ENCODE measurements around the gene TMEM143. TPM values are rescaled to one million over a fixed set of nuclear protein-coding genes. Genes with fewer than 3 reads are reported as not detected.

The TMEM143 gene
- total RNA-seq, result 10 to 100 TPM; 10.9 to 12.3 TPM
- 1 to 10 TPM; 4.1 to 7.6 TPM for polyA plus RNA-seq
- long read RNA-seq, donor 1, partial matches to known transcripts, result 0 of 1 reads
- long read RNA-seq, donor 1, other reads (novel, unspliced or antisense), result 0 of 1 reads
- long read RNA-seq, donor 2, result 0 reads
- long read RNA-seq, donor 3, partial matches to known transcripts, result 0 of 1 reads
- long read RNA-seq, donor 3, other reads (novel, unspliced or antisense), result 0 of 1 reads
- long read RNA-seq, donor 4, result 0 reads
- long read RNA-seq, donor 5, partial matches to known transcripts, result 0 of 1 reads
- long read RNA-seq, donor 5, other reads (novel, unspliced or antisense), result 0 of 1 reads

GRCh38 chr19:48363810-48364597 lies at the start of gene TMEM143, which contains the start of gene SYNGR4:
TSS of gene TMEM143 (minus strand) at chr19:48363940. CDS start at chr19:48363920, 20 bp downstream.
TSS of gene SYNGR4 (plus strand) at chr19:48364367. CDS start at chr19:48365843, 1,476 bp downstream.
- DNase-seq, result peak; percentile 100
- TF ChIP-seq CTCF (IDR thresholded peaks at IDR 0.05; ENCODE audit: control extremely low read depth, extremely low read depth), result no peak
- 0% methylated on average over 59 of the region's 59 CpGs for WGBS, 2 donors
- Histone ChIP-seq H3K4me1 (ENCODE audit: control insufficient read depth in 5 of 5, insufficient read depth in 5 of 5, low read length in 5 of 5) (peaks cover 0 to 9% (median 2%) of the 10 kb centered on the region in 5 donors), H3K27me3 (ENCODE audit: control insufficient read depth in 3 of 3, insufficient read depth in 3 of 3, low read length in 2 of 3) (no peaks in the 10 kb centered on the region), H3K9ac (ENCODE audit: insufficient read depth in 1 of 2, low read length in 2 of 2) (peak within 1 kb of the TSS; percentile 29 to 91), H3K27ac (ENCODE audit: low read depth in 1 of 2, low read length in 1 of 2) (peak within 1 kb of the TSS; percentile 91 to 95), H3K9me3 (ENCODE audit: control insufficient read depth in 4 of 4, insufficient read depth in 3 of 4, low read length in 3 of 4) (no peaks in the 10 kb centered on the region), H3K4me3 (peak within 1 kb of the TSS; percentile 38), H3K36me3 (ENCODE audit: control insufficient read depth in 4 of 4, insufficient read depth in 4 of 4, low read length in 4 of 4) (peaks cover 0 to 2% (median 0%) of the 10 kb centered on the region in 4 donors)
- peak; percentile 95 for ATAC-seq (ENCODE audit: insufficient read depth, low FRiP score)

GRCh38 chr19:48405850-48406249 lies 42.1 kb upstream of the TMEM143 start:
- ATAC-seq (ENCODE audit: insufficient read depth, low FRiP score), result no peak
- H3K9ac ChIP-seq (ENCODE audit: insufficient read depth in 1 of 2, low read length in 2 of 2), result no peak overlapping the region
- H3K36me3 ChIP-seq (ENCODE audit: control insufficient read depth in 4 of 4, insufficient read depth in 4 of 4, low read length in 4 of 4), result no peaks in the 10 kb centered on the region
- H3K27me3 ChIP-seq (ENCODE audit: control insufficient read depth in 3 of 3, insufficient read depth in 3 of 3, low read length in 2 of 3), result peaks cover 0 to 4% (median 0%) of the 10 kb centered on the region in 3 donors
- no peak for DNase-seq
- no peak overlapping the region for H3K4me3 ChIP-seq
- no peak for TF ChIP-seq CTCF (IDR thresholded peaks at IDR 0.05; ENCODE audit: control extremely low read depth, extremely low read depth)
- H3K9me3 ChIP-seq (ENCODE audit: control insufficient read depth in 4 of 4, insufficient read depth in 3 of 4, low read length in 3 of 4), result peaks cover 0 to 7% (median 0%) of the 10 kb centered on the region in 4 donors
- WGBS, 2 donors, result 78 to 82% methylated on average over 13 of the region's 13 CpGs
- H3K4me1 ChIP-seq (ENCODE audit: control insufficient read depth in 5 of 5, insufficient read depth in 5 of 5, low read length in 5 of 5), result no peaks in the 10 kb centered on the region
- no peak overlapping the region for H3K27ac ChIP-seq (ENCODE audit: low read depth in 1 of 2, low read length in 1 of 2)

- no peak for DNase-seq
- Histone ChIP-seq H3K36me3 (ENCODE audit: control insufficient read depth in 4 of 4, insufficient read depth in 4 of 4, low read length in 4 of 4) (no peaks in the 10 kb centered on the region), H3K4me3 (no peak overlapping the region), H3K9me3 (ENCODE audit: control insufficient read depth in 4 of 4, insufficient read depth in 3 of 4, low read length in 3 of 4) (peaks cover 0 to 7% (median 0%) of the 10 kb centered on the region in 4 donors), H3K4me1 (ENCODE audit: control insufficient read depth in 5 of 5, insufficient read depth in 5 of 5, low read length in 5 of 5) (no peaks in the 10 kb centered on the region), H3K27ac (ENCODE audit: low read depth in 1 of 2, low read length in 1 of 2) (no peak overlapping the region), H3K27me3 (ENCODE audit: control insufficient read depth in 3 of 3, insufficient read depth in 3 of 3, low read length in 2 of 3) (peaks cover 0 to 4% (median 0%) of the 10 kb centered on the region in 3 donors), H3K9ac (ENCODE audit: insufficient read depth in 1 of 2, low read length in 2 of 2) (no peak overlapping the region)
- WGBS, 2 donors, result 87 to 90% methylated on average over 27 of the region's 27 CpGs
- ATAC-seq (ENCODE audit: insufficient read depth, low FRiP score), result no peak
- TF ChIP-seq CTCF (IDR thresholded peaks at IDR 0.05; ENCODE audit: control extremely low read depth, extremely low read depth), result no peak
Measured at GRCh38 chr19:48405010-48405659, 41.4 kb upstream of the TMEM143 start.
